SHP77 treated with DMSO at 0.1 percent for 48 hours (cell line): ENCODE results near the gene LKAAEAR1.

ENCODE experiments used
- DNase-seq: peaks from one replicate; lab custom pipeline; 2025; lab: John Stamatoyannopoulos, UW

The LKAAEAR1 gene

DNA sequence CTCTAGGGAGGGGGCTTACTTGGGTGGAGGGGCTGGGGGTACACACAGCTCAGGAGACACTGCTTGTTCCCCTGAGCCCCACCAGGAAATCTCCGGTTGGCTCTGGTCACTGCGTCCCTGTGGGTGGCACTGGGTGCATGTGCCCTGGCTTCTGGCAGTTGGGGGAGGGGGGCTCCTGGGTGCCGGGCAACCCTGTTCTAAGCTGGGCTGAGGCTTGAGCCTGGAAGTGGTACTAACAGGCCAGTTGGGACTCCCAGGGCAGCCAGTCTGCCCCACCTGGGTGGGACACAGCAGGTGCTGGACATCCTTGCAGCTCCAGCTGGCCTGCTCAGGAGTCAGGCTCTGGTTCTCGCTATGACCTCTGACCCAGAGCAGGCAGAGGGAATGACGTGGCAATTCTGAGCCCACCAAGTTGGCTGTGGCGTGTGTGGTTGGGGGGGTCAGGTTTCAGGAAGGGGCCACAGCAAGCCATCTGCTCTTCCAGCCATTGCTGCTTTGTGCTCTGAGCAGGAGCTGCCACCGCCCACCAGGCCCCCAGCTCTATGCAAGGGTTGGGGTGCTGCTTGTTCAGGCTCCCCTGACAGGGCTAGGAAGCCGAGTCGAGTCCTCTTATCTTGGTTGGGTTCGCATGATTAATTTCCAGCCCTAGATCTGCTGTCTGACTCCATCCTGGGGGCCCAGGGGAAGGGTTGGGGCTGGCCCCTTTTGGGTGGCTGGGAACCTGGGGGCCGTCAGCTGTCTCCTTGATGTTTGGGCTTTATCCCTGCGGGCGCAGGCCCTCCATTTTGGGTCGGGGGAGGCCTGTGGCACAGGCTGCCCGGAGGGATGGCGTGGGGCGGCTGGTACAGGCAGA lies 47.6 kb downstream of the LKAAEAR1 start:
- no peak for DNase-seq

DNA sequence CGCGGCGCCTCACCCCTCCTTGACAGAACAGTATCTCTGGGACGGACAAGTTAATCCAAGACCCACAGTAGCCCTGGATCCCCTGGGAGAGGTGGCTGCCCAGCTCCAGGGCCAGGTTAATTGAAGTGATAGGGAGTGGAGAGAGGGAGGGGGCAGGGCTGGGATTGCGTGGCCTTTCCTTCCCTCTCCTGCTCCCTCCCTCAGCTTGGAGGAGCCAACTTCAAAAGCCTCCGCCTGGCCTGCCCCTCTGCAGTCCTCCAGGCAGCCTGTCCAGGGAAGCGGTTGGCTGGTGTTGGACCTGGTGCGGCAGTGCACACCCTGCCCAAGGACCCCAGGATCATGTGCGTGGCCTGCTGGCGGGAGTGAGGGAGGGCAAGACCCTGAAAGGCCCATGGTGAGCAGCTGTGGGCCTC lies 48.3 kb downstream of the LKAAEAR1 start, which contains the start of gene C20orf204:
Gene C20orf204 (plus strand): TSS at position 250 of the 413 bp plus-strand sequence. CDS start 142 bp downstream, at position 392.
- no peak for DNase-seq

DNA sequence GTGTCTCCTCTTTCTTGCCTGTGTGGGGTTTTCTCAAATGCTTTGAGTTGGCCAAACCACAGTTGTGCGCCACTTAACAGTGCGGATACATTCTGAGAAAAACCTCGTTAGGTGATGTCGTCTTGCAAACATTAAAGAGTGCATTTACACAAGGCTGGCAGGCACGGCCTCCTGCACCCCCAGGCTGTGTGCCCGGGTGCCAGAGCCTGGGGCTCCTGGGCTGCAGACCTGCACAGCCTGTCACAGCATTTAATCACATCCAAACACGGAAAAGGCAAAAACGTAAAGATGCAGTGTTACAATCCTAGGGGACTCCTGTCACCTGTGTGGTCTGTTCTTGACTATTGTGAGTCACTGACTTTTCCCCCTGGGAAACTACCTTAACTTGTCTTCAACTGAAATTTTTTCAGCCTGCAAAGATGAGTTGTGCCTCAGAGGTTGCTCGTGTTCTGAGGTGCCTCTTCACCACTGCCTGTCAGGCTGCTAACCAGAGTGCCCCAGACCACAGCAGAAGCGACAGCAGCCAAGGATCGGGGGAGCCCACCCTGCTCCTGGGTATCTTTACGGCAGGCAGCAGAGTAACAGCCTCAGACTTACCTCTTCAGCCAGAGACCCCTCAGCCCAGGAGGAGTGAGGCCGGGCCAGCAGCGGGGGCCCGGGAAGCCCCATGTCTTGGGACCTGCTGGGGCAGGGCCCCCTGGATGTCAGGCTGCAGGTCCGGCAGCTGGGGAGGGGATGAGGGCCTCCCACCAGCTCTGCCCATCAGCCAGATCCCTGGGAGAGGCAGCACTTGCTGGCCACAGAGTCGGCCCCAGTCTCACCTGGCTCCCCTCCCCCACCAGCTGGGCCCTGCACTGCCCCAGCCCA lies 48.9 kb downstream of the LKAAEAR1 start:
- DNase-seq, result no peak

DNA sequence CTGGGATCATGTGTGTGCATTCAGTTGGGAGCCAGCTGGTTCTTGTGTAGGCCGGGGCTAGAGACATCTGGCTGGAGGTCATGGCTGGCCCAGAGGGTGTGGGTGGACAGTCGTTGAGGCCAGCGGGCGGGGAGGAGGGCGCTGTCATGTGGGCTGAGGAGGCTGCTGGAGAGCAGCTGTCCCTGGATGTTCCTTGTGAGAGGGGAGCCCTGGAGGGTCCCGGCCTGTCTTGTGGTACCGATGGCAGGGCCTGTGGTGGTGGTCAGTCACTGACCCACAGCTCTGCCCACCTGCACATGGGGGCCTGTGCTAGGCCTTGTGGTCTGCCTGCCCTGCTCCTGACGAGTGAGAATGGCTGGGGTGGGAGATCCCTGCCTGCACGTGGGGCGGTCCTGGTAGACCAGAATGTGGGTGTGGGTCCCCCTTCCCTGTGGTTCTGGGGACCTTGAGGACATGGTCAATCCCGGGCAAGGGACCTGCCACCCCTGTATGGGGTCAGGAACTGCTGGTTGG lies 50.2 kb downstream of the LKAAEAR1 start:
- DNase-seq, result no peak
